ENCODE measurements around the gene FCRL4. TPM values are rescaled to one million over a fixed set of nuclear protein-coding genes. Genes with fewer than 3 reads are reported as not detected.

FCRL4 gene
- total and polyA plus RNA-seq, 2 of the 13 experiments (the other 11 are each of a cell fraction or from before 2014, with no cell fraction given) = not detected

DNA sequence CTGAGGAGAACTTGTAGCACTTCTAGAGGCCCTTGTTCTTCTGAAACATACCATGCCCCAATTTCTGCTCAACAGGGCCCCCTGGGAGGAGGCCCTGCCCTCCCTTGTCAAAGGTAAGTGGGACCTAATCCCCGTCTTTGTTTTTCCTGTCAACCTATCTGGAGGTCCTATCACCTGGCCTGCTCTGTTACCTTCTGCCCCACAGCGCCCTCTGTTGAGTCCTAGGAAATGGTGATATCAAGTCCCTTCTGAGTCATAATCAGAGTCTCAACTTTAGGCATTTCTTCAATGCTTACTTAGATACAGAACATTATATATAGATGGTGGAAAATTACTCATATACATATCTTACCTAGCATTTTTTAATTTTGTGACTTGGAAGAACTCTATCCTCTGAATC, 28.2 kb upstream of the FCRL4 start:
- Histone ChIP-seq H4K20me1 (ENCODE audit: insufficient read depth, low read length) (no peaks in the 10 kb centered on the region), H3K4me1 (ENCODE audit: insufficient read depth, low read length) (no peaks in the 10 kb centered on the region), H2AFZ (ENCODE audit: low read length) (no peak overlapping the region), H3K27ac (ENCODE audit: extremely low read length, insufficient read depth, low read length) (no peak overlapping the region), H3K27me3 (ENCODE audit: control insufficient read depth in 1 of 2, insufficient read depth in 2 of 2, low read length in 2 of 2) (no peaks in the 10 kb centered on the region), H3K9me3 (ENCODE audit: low read length) (no peaks in the 10 kb centered on the region), H3K79me2 (ENCODE audit: insufficient read depth, low read length) (no peaks in the 10 kb centered on the region), H3K4me2 (ENCODE audit: low read depth, low read length) (no peak overlapping the region), H3K36me3 (replicated peaks in 1 of 2; ENCODE audit: control insufficient read depth in 1 of 2, insufficient read depth in 2 of 2, low read length in 2 of 2) (no peaks in the 10 kb centered on the region), H3K9ac (ENCODE audit: insufficient read depth, low read depth, low read length) (no peak overlapping the region), H3K4me3 (replicated peaks in 1 of 3; ENCODE audit: insufficient read depth in 1 of 3, low read depth in 2 of 3, low read length in 3 of 3) (no peak overlapping the region)
- DNase-seq (ENCODE audit: low spot score) (peak; percentile 3), FAIRE-seq (no peak), ATAC-seq (peak; percentile 53; the same call in 2 of the 3 replicates)
- ChIA-PET CTCF (ENCODE audit: low intra/inter-chr PET ratio, low total read pairs) (no interaction called here), POLR2A (no interaction called here)
- TF ChIP-seq CTCF (CRISPR knock-in tag; IDR thresholded peaks at IDR 0.05) = peak; percentile 37; the same call in 1 of the 2 replicates
- TF ChIP-seq RBM39 (IDR thresholded peaks at IDR 0.05; ENCODE audit: low read depth, low read length, poor library complexity, severe bottlenecking) = no peak
- WGBS (ENCODE audit: low lambda C conversion rate) = 10% methylated on average over 2 of the region's 2 CpGs
- BruUV-seq (replicated peaks) = no TSS peak
- in situ Hi-C loops (cut with HindIII; ENCODE audit: extremely low pct_ligation_motif_present, low pct_unique_long_range_greater_than_20kb) = no loop called here
- intact Hi-C loops (cut with micrococcal nuclease; ENCODE audit: unreplicated experiment) = no loop called here

GRCh38 chr1:157624471-157624870, 26.6 kb upstream of the FCRL4 start:
- Histone ChIP-seq H3K36me3 (replicated peaks in 1 of 2; ENCODE audit: control insufficient read depth in 1 of 2, insufficient read depth in 2 of 2, low read length in 2 of 2) (no peaks in the 10 kb centered on the region), H2AFZ (ENCODE audit: low read length) (no peak overlapping the region), H3K79me2 (ENCODE audit: insufficient read depth, low read length) (no peaks in the 10 kb centered on the region), H3K4me2 (ENCODE audit: low read depth, low read length) (no peak overlapping the region), H3K9ac (ENCODE audit: insufficient read depth, low read depth, low read length) (no peak overlapping the region), H3K9me3 (ENCODE audit: low read length) (no peaks in the 10 kb centered on the region), H3K27me3 (ENCODE audit: control insufficient read depth in 1 of 2, insufficient read depth in 2 of 2, low read length in 2 of 2) (no peaks in the 10 kb centered on the region), H3K4me3 (replicated peaks in 1 of 3; ENCODE audit: insufficient read depth in 1 of 3, low read depth in 2 of 3, low read length in 3 of 3) (no peak overlapping the region), H3K4me1 (ENCODE audit: insufficient read depth, low read length) (no peaks in the 10 kb centered on the region), H3K27ac (ENCODE audit: extremely low read length, insufficient read depth, low read length) (no peak overlapping the region), H4K20me1 (ENCODE audit: insufficient read depth, low read length) (no peaks in the 10 kb centered on the region)
- FAIRE-seq = no peak
- intact Hi-C loops (cut with micrococcal nuclease; ENCODE audit: unreplicated experiment) = no loop called here
- ChIA-PET CTCF (ENCODE audit: low intra/inter-chr PET ratio, low total read pairs) (no interaction called here), POLR2A (no interaction called here)
- BruUV-seq (replicated peaks) = no TSS peak
- DNase-seq (ENCODE audit: low spot score) = no peak
- WGBS (ENCODE audit: low lambda C conversion rate) = 15% methylated on average over 2 of the region's 2 CpGs
- in situ Hi-C loops (cut with HindIII; ENCODE audit: extremely low pct_ligation_motif_present, low pct_unique_long_range_greater_than_20kb) = no loop called here
- no peak for ATAC-seq
- TF ChIP-seq, protein P1, sequence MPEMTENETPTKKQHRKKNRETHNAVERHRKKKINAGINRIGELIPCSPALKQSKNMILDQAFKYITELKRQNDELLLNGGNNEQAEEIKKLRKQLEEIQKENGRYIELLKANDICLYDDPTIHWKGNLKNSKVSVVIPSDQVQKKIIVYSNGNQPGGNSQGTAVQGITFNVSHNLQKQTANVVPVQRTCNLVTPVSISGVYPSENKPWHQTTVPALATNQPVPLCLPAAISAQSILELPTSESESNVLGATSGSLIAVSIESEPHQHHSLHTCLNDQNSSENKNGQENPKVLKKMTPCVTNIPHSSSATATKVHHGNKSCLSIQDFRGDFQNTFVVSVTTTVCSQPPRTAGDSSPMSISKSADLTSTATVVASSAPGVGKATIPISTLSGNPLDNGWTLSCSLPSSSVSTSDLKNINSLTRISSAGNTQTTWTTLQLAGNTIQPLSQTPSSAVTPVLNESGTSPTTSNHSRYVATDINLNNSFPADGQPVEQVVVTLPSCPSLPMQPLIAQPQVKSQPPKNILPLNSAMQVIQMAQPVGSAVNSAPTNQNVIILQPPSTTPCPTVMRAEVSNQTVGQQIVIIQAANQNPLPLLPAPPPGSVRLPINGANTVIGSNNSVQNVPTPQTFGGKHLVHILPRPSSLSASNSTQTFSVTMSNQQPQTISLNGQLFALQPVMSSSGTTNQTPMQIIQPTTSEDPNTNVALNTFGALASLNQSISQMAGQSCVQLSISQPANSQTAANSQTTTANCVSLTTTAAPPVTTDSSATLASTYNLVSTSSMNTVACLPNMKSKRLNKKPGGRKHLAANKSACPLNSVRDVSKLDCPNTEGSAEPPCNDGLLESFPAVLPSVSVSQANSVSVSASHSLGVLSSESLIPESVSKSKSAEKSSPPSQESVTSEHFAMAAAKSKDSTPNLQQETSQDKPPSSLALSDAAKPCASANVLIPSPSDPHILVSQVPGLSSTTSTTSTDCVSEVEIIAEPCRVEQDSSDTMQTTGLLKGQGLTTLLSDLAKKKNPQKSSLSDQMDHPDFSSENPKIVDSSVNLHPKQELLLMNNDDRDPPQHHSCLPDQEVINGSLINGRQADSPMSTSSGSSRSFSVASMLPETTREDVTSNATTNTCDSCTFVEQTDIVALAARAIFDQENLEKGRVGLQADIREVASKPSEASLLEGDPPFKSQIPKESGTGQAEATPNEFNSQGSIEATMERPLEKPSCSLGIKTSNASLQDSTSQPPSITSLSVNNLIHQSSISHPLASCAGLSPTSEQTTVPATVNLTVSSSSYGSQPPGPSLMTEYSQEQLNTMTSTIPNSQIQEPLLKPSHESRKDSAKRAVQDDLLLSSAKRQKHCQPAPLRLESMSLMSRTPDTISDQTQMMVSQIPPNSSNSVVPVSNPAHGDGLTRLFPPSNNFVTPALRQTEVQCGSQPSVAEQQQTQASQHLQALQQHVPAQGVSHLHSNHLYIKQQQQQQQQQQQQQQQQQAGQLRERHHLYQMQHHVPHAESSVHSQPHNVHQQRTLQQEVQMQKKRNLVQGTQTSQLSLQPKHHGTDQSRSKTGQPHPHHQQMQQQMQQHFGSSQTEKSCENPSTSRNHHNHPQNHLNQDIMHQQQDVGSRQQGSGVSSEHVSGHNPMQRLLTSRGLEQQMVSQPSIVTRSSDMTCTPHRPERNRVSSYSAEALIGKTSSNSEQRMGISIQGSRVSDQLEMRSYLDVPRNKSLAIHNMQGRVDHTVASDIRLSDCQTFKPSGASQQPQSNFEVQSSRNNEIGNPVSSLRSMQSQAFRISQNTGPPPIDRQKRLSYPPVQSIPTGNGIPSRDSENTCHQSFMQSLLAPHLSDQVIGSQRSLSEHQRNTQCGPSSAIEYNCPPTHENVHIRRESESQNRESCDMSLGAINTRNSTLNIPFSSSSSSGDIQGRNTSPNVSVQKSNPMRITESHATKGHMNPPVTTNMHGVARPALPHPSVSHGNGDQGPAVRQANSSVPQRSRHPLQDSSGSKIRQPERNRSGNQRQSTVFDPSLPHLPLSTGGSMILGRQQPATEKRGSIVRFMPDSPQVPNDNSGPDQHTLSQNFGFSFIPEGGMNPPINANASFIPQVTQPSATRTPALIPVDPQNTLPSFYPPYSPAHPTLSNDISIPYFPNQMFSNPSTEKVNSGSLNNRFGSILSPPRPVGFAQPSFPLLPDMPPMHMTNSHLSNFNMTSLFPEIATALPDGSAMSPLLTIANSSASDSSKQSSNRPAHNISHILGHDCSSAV (CRISPR knock-in tag; IDR thresholded peaks at IDR 0.05; ENCODE audit: borderline replicate concordance) = no peak
- TF ChIP-seq EEA1 (CRISPR knock-in tag; IDR thresholded peaks at IDR 0.05; ENCODE audit: borderline replicate concordance) (no peak), RBM39 (IDR thresholded peaks at IDR 0.05; ENCODE audit: low read depth, low read length, poor library complexity, severe bottlenecking) (no peak), MYNN (CRISPR knock-in tag; IDR thresholded peaks at IDR 0.05; ENCODE audit: low read depth) (no peak), MTERF4 (CRISPR knock-in tag; IDR thresholded peaks at IDR 0.05) (no peak), CHD2 (IDR thresholded peaks at IDR 0.05; ENCODE audit: low read depth, low read length) (no peak)
